Epidermal melanocyte (primary cell): Measurements from ENCODE around the gene HPCAL1.

Experiments used
- DNase-seq: peaks from one replicate; pipeline ENCODE4 v3.0.0; 2011; ENCODE audit warnings: low spot score; ENCODE audit not compliant: insufficient read length

Gene HPCAL1

DNA sequence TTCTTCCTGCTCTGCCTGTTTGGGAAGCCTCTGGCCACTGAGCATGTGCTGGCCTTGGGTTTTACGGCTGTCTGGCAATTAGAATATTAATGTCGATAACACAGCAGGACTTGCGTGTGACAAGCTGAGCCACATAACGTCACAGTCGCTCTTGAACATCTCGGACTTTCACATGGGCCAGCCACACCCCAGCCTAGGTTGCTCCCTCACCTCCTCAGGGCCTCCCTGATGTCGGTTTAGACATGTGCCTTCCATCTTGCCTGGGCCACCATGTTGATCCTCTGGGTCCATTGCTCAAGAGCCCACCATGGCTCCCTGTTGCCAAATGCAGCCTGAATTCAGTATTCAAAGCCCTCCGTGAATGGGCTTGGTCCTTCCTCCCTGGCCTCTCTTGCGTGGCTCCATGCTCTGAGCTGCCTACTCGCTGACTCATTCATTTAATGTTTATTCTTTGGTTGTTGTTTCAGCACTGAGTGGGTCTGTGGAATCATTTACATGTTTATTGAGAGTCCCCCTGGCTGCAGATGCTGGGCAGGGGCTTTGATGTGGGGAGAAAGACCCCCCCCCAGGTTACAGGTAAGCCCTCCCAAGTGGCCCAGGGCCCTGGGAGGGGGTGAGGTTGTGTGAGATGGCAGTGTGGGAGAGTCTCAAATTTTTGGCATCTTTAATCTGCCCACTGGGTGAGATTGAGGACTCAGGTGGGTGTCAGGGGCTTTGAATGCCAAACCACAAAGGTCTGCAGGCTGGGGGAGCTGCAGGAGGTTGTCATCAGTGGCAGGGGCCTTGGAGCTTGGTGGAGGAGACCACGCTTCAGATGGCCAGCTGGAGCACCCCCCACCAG lies 83.4 kb downstream of the HPCAL1 start:
- no peak for DNase-seq

- no peak for DNase-seq
These were observed 84.3 kb downstream of the HPCAL1 start for GRCh38 chr2:10387033-10387432.

DNA sequence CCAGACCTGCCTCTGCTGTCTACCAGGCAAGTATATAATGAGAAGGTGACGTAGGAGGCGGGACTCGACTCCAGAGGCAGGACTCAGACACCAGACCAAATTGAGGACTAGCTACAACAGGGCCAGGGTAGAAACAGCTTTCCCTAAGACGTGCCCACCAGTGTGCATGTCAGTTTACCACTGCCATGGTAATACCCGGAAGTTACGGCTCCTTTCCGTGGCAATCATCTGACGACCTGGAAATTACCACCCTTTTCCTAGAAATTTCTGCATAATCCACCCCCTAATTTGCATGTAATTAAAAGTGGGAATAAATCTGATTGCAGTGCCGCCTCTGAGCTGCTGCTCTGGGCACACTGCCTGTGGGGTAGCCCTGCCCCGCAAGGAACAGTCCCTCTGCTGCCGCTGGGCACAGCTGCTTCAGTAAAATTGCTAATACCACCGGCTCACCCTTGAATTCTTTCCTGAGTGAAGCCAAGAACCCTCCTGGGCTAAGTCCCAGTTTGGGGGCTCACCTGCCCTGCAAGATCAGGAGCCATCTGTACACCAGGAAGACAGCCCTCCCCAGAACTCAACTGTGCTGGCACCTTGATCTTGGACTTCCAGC lies 86.4 kb downstream of the HPCAL1 start:
- DNase-seq = no peak

- peak; percentile 53 for DNase-seq
These were observed 86.9 kb downstream of the HPCAL1 start for GRCh38 chr2:10389573-10389972.

DNA sequence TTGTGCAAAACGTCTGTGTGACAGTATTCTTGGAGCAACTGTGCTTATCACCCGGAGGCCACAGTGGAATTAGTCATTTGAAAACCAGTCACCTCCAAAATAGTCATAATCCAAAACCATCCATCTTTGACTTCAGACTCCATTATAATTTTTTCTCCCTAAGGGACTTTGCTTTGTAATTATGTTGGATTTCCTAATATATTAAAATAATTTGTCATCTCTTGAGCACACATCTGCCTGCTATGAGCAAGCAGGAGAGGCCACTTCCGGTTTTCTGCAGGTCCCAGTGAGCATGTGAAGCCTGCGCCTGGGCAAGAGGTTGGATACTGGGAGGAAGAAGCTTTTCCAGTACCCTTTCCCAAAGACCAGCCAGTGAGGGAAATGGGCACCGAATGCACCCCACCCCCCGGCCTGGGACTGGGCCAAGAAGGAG lies 87.7 kb downstream of the HPCAL1 start:
- DNase-seq = no peak

DNA sequence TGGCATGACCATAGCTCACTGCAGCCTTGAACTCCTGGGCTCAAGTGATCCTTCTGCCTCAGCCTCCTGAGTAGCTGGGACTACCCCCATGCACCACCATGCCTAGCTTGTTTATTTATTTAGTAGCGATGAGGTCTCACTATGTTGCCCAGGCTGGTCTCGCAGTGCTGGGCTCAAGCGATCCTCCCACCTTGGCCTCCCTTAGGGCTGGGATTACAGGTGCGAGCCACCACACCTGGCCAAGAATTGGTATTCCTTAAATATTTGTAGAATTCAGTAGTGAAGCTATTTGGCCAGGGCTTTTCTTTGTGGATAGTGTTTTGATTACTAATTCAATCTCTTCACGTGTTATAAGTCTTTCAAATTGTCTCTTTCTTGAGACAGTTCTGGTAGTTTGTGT lies 89.4 kb downstream of the HPCAL1 start:
- no peak for DNase-seq

DNA sequence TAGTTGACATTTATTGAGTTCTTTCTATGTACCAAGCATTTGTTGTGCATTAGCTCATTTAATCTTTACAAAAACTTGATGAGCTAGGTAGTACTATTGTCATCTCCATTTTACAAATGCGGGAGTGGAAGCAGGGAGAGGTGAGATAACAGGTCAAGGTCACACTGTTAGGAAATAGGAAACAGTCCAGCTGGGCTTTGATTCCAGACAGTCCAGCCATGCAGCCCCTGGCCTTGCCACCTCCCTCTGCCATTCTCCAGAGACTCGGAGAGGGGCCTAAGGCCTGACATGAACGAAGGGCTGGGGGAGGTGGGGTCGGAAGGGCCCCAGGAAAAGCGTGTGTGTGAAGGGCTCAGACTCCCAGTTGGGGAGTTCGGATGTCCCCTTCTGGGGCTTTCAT lies 89.8 kb downstream of the HPCAL1 start:
- no peak for DNase-seq

- no peak for DNase-seq
These were observed 90.4 kb downstream of the HPCAL1 start for GRCh38 chr2:10392951-10393639.

DNA sequence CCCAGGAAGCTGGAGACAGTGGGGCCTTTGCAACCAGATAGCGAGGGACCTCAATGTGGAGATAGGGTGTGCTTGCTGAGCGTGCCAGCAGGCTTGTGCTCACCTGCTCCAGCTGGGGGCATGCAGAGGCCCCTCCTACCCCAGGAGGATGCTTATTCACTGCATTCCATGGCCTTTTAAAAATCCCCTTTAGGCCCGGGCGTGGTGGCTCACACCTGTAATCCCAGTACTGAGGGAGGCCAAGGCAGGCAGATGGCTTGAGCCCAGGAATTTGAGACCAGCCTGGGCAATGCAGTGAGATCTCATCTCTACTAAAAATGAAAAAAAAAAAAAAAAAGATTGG lies 90.9 kb downstream of the HPCAL1 start:
- no peak for DNase-seq

DNA sequence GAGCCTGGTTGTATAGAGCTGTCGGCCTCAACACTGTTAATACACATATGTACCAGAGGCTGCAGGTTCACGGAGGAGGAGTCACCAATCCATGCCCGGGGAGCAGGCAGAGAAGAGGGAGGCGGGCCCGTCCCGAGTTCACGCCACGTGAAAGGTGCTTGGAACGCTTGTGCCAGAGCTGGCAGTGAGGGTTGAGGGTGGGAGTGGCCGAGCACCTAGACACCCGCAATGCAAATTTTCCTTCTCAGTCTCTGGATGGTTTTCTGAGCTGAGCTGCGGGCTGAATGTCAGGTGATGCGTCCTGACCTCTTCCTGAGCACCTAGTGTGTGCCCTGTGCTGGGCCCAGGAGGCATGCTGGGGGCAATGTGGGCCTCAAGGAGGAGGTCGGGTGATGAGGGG lies 93.2 kb downstream of the HPCAL1 start:
- no peak for DNase-seq

- DNase-seq = no peak
These were observed 93.8 kb downstream of the HPCAL1 start for GRCh38 chr2:10396464-10396863.

DNA sequence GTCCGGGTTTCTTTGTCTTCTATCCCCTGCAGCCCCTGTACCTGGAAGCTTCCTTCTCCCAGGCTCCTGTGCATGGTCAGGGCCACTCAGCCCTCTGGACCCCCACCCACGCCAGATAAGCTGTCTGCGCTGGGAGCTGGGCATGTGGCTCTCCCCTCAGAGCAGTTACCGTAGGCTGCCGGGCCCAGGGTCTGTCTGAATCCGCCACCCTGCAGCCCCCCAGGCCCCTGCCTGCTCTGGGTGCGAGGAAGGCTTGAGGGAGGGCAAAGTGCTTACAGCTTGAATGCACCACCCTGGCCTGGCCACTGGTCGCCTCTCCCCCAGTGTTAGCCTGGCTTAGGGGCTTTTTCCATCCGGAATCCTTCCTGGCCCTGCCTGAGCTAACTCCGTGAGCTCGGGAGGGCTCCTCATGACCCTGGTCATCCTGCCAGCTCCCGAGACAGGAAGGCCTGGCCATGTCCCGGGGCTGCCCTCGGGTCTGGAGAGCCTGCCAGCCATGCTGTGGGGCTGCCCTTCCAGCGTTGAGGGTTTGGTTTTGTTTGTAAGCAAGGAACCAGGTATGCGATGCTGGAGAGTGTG lies 94.7 kb downstream of the HPCAL1 start:
- no peak for DNase-seq

DNA sequence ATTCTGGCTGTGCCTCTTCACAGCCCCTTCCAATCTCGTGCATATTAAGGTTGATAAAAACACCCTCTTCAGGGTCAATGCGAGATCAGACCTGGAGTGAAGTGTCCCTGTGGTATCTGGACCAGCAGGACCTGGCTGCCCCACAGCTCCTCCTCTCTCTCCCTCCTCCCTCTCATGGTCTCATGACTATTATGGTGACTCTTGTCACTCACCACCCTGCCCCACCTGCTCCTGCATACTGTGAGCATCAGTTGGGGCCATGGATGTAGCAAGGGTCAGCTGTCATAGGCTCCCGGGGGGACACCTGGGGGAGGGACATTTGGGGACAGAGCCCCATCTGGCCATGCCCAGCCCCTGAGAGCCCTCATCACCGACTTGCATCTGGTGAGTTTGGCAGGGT lies 95.2 kb downstream of the HPCAL1 start:
- DNase-seq = no peak

DNA sequence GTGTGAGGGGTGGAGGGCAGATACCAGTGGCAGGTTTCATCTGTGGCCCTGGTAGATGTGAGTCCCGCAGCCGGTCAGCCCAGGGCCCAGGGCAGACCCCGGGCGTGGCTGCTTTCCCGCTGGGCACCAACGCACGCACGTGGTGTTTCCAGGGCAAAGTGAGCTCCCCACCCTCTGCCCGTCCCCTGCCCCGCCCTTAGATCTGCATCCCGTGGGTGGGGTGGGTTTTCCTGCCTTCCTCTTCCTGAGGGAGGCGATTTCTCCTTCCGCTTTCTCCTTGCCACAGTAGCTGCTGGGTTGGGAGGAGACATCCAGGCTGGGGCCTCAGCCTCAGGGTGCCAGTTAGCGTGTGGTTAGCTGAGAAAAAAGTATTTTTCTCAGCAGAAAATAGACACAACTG lies 95.8 kb downstream of the HPCAL1 start:
- no peak for DNase-seq

DNA sequence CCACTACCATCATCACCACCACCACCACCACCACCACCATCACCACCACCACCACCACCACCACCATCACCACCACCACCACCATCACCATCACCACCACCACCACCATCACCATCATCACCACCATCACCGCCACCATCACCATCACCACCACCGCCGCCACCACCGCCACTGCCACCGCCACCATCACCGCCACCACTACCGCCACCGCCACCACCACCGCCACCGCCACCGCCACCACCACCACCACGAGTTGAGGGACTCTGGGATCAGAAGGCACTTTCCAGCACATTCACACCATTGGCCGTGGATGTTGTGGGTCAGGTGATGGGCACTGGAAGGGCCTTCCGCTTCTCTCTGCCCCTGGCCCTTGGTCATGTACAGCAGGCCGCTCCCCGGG lies 96.7 kb downstream of the HPCAL1 start:
- no peak for DNase-seq

GRCh38 chr2:10400002-10400401 lies 97.3 kb downstream of the HPCAL1 start:
- no peak for DNase-seq

GRCh38 chr2:10400568-10400977 lies 97.9 kb downstream of the HPCAL1 start:
- DNase-seq = no peak

DNA sequence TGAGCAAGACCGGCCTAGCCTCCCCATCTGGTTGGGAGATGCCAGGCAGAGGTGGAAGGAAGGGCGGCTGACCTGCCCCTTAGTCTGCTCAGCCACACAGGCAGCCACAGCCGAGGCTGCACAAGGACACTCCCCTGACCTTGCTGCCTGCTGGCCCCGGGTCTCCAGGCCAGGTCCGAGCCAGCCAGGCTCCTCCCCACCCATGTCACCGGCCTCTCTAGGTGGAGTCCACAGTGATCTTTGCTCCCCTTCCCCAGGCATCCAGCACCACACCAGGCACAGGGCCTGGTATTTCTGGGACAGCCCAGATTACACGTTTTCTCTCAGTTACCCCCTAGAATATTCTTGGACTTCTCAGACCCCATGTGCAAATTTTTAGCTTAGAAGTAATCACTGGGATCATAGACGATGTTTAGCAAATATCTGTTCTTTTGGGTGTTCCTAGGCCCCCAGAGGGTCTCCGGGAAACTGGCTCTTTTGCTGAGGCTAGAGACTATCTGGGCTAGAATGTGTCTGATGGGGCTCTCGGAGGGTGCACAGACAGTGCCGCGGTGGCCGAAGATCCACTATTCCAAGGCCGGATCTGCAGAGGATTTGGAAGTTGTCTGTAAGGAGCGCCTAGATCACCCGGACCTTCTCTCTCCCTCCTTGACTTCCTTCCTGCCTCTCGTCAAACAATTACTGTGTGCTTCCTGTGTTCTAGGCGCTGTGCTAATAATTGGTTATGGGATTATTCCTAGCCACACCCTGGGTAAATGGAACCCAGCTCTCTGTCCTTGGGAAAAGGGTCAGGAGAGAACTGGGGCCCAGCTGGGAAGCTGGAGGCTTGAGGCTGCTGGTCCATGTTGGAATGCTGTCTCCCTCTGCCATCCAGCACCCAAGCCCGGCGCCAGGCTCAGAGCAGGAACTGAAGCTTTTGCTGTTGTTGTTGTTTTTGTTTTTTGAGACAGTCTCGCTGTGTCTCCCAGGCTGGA lies 98.6 kb downstream of the HPCAL1 start:
- DNase-seq = no peak

- DNase-seq = no peak
These were observed 99.4 kb downstream of the HPCAL1 start for GRCh38 chr2:10402062-10402585.

GRCh38 chr2:10402653-10403215 lies 100.0 kb downstream of the HPCAL1 start:
- no peak for DNase-seq
